Endothelial cell of umbilical vein (primary cell): ENCODE measurements around the gene CADPS.

Source experiments
- CTCF ChIP-seq, 2 donors: IDR thresholded peaks; 1 replicate in 1 of 2; 2 replicates in 1 of 2; pipeline ENCODE4 v1.5.1; 2011; ENCODE audit warnings: low read length in 2 of 2, mild to moderate bottlenecking in 2 of 2, moderate library complexity in 2 of 2, control low read depth in 1 of 2, inconsistent platforms in 1 of 2, low read depth in 1 of 2; ENCODE audit not compliant: insufficient read depth in 1 of 2; ENCODE audit errors: extremely low read depth in 1 of 2
- EZH2 ChIP-seq: IDR thresholded peaks from 2 replicates; pipeline ENCODE4 v1.6.1; 2012; ENCODE audit warnings: borderline replicate concordance, low read depth, mild to moderate bottlenecking, moderate library complexity, low read length, inconsistent platforms; ENCODE audit not compliant: severe bottlenecking
- FOS ChIP-seq: IDR thresholded peaks from 2 replicates; pipeline ENCODE4 v1.6.1; 2011; ENCODE audit warnings: mild to moderate bottlenecking, low read length, moderate library complexity, borderline replicate concordance; ENCODE audit not compliant: insufficient read depth
- JUN ChIP-seq: IDR thresholded peaks from 2 replicates; pipeline ENCODE4 v1.6.1; 2011; ENCODE audit warnings: borderline replicate concordance, low read depth; ENCODE audit not compliant: insufficient read length, insufficient read depth
- MAX ChIP-seq: IDR thresholded peaks from 2 replicates; pipeline ENCODE4 v1.6.1; 2011; ENCODE audit not compliant: insufficient read depth, insufficient read length
- POLR2A ChIP-seq: IDR thresholded peaks from 2 replicates; pipeline ENCODE4 v1.6.1; 2012; ENCODE audit warnings: low read depth, mild to moderate bottlenecking, control low read depth, low read length
- POLR2AphosphoS5 ChIP-seq: IDR thresholded peaks from 2 replicates; pipeline ENCODE4 v1.6.1; 2012; ENCODE audit warnings: low read depth, mild to moderate bottlenecking, control low read depth, low read length, moderate library complexity; ENCODE audit not compliant: insufficient read depth

GRCh38 chr3:62923066-62923465, 47.9 kb upstream of the CADPS start:
- TF ChIP-seq CTCF (IDR thresholded peaks at IDR 0.05; ENCODE audit: extremely low read depth in 1 of 2, insufficient read depth in 1 of 2, low read depth in 1 of 2, low read length in 2 of 2) (no peak), POLR2AphosphoS5 (no peak), EZH2 (no peak), FOS (no peak), POLR2A (no peak), JUN (no peak), MAX (no peak)
